SK-N-SH (cell line): ENCODE measurements around the gene MAST4.
"Not testable (repeated sequence)": the region's sequence is repeated elsewhere in the genome, so short reads cannot be mapped to it uniquely, and the experiment has no call there.

ENCODE experiments used
- CHD2 ChIP-seq: fragments of 150-350 bp; IDR thresholded peaks from 2 replicates; pipeline ENCODE4 v1.6.1; 2018; ENCODE audit warnings: low read length; ENCODE audit not compliant: partially characterized antibody
- EP300 ChIP-seq, 2 experiments: IDR thresholded peaks; 2 replicates each; pipeline versions ENCODE4 v1.4.0 to v1.6.1; 2012; ENCODE audit warnings: borderline replicate concordance in 1 of 2, low read depth in 1 of 2, low read length in 1 of 2
- FOSL2 ChIP-seq: IDR thresholded peaks from 2 replicates; pipeline ENCODE4 v1.4.0; 2012; ENCODE audit warnings: low read depth, mild to moderate bottlenecking, moderate library complexity, borderline replicate concordance
- JUND ChIP-seq: IDR thresholded peaks from 2 replicates; pipeline ENCODE4 v1.4.0; 2012
- MEF2A ChIP-seq: IDR thresholded peaks from 2 replicates; pipeline ENCODE4 v1.4.0; 2012; ENCODE audit warnings: low read depth, borderline replicate concordance
- POLR2AphosphoS5 ChIP-seq: IDR thresholded peaks from 2 replicates; pipeline ENCODE4 v1.6.1; 2012; ENCODE audit warnings: low read depth, low read length
- RAD21 ChIP-seq: IDR thresholded peaks from 2 replicates; pipeline ENCODE4 v1.6.1; 2012; ENCODE audit warnings: mild to moderate bottlenecking, low read length
- SMC3 ChIP-seq: IDR thresholded peaks from 2 replicates; pipeline ENCODE4 v1.6.1; 2012; ENCODE audit warnings: low read depth, low read length, improper control_type of control experiment
- TEAD4 ChIP-seq: IDR thresholded peaks from 2 replicates; pipeline ENCODE4 v1.4.0; 2012; ENCODE audit warnings: mild to moderate bottlenecking, borderline replicate concordance; ENCODE audit not compliant: insufficient read depth
- TF ChIP-seq, protein P1 (sequence below): fragments of 200-600 bp; sonication (generic); IDR thresholded peaks from 2 replicates; pipeline ENCODE4 v1.6.1; 2017; ENCODE audit warnings: antibody characterized with exemption, mild to moderate bottlenecking, moderate library complexity
- TF ChIP-seq, protein P2 (sequence below): fragments of 150-350 bp; IDR thresholded peaks from 2 replicates; pipeline ENCODE4 v1.6.1; 2017; ENCODE audit warnings: antibody characterized with exemption, low read length, low read depth, borderline replicate concordance
- TF ChIP-seq, protein P3 (sequence below): IDR thresholded peaks from 2 replicates; pipeline ENCODE4 v1.4.0; 2012; ENCODE audit warnings: low read depth, borderline replicate concordance
- TF ChIP-seq, protein P4 (sequence below): IDR thresholded peaks from 2 replicates; pipeline ENCODE4 v1.4.0; 2012; ENCODE audit warnings: low read depth, borderline replicate concordance

DNA sequence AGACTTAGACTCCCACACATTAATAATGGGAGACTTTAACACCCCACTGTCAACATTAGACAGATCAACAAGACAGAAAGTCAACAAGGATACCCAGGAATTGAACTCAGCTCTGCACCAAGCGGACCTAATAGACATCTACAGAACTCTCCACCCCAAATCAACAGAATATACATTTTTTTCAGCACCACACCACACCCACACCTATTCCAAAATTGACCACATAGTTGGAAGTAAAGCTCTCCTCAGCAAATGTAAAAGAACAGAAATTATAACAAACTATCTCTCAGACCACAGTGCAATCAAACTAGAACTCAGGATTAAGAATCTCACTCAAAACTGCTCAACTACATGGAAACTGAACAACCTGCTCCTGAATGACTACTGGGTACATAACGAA is 156.5 kb downstream of the MAST4 start:
- TF ChIP-seq, protein P1, sequence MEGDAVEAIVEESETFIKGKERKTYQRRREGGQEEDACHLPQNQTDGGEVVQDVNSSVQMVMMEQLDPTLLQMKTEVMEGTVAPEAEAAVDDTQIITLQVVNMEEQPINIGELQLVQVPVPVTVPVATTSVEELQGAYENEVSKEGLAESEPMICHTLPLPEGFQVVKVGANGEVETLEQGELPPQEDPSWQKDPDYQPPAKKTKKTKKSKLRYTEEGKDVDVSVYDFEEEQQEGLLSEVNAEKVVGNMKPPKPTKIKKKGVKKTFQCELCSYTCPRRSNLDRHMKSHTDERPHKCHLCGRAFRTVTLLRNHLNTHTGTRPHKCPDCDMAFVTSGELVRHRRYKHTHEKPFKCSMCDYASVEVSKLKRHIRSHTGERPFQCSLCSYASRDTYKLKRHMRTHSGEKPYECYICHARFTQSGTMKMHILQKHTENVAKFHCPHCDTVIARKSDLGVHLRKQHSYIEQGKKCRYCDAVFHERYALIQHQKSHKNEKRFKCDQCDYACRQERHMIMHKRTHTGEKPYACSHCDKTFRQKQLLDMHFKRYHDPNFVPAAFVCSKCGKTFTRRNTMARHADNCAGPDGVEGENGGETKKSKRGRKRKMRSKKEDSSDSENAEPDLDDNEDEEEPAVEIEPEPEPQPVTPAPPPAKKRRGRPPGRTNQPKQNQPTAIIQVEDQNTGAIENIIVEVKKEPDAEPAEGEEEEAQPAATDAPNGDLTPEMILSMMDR: not testable (repeated sequence)
- not testable (repeated sequence) for TF ChIP-seq JUND; CHD2; RAD21; TEAD4; POLR2AphosphoS5; EP300 (IDR thresholded peaks at IDR 0.05; ENCODE audit: borderline replicate concordance in 1 of 2, low read depth in 1 of 2, low read length in 1 of 2); SMC3; MEF2A; FOSL2
- TF ChIP-seq, protein P2, sequence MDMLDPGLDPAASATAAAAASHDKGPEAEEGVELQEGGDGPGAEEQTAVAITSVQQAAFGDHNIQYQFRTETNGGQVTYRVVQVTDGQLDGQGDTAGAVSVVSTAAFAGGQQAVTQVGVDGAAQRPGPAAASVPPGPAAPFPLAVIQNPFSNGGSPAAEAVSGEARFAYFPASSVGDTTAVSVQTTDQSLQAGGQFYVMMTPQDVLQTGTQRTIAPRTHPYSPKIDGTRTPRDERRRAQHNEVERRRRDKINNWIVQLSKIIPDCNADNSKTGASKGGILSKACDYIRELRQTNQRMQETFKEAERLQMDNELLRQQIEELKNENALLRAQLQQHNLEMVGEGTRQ: not testable (repeated sequence)
- TF ChIP-seq, protein P3, sequence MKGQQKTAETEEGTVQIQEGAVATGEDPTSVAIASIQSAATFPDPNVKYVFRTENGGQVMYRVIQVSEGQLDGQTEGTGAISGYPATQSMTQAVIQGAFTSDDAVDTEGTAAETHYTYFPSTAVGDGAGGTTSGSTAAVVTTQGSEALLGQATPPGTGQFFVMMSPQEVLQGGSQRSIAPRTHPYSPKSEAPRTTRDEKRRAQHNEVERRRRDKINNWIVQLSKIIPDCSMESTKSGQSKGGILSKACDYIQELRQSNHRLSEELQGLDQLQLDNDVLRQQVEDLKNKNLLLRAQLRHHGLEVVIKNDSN: not testable (repeated sequence)
- TF ChIP-seq, protein P4, sequence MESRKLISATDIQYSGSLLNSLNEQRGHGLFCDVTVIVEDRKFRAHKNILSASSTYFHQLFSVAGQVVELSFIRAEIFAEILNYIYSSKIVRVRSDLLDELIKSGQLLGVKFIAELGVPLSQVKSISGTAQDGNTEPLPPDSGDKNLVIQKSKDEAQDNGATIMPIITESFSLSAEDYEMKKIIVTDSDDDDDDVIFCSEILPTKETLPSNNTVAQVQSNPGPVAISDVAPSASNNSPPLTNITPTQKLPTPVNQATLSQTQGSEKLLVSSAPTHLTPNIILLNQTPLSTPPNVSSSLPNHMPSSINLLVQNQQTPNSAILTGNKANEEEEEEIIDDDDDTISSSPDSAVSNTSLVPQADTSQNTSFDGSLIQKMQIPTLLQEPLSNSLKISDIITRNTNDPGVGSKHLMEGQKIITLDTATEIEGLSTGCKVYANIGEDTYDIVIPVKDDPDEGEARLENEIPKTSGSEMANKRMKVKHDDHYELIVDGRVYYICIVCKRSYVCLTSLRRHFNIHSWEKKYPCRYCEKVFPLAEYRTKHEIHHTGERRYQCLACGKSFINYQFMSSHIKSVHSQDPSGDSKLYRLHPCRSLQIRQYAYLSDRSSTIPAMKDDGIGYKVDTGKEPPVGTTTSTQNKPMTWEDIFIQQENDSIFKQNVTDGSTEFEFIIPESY: not testable (repeated sequence)
